ENCODE measurements around the gene TREML4. TPM values are rescaled to one million over a fixed set of nuclear protein-coding genes. Genes with fewer than 3 reads are reported as not detected.

The TREML4 gene
- total and polyA plus RNA-seq, 4 experiments from 2014 or later: not detected

GRCh38 chr6:41204156-41204555, 24.0 kb upstream of the TREML4 start:
- Mint-ChIP-seq H3K27ac (peak overlapping the region in 6 of 7 donors; percentile 21 to 98 (median 80)), H3K9me3 (peaks cover 0 to 3% (median 0%) of the 10 kb centered on the region in 8 donors), H3K36me3 (no peaks in the 10 kb centered on the region), H3K4me3 (peak overlapping the region in 2 of 8 donors; percentile 5 to 16), H3K27me3 (no peaks in the 10 kb centered on the region), H3K4me1 (peaks cover 40 to 61% (median 50%) of the 10 kb centered on the region in 4 donors)
- POLR2A ChIA-PET (ENCODE audit: partially characterized antibody): no interaction called here
- H3K4me1 ChIP-seq (ENCODE audit: insufficient read depth, low read length): peaks cover 51% of the 10 kb centered on the region
- CTCF ChIA-PET (ENCODE audit: partially characterized antibody): interaction anchor here (1.1 kb wide), 1 partner anchor 22 kb away, joined by 3 read pairs; no protein-coding TSS in a partner anchor
- H3K9me3 ChIP-seq (ENCODE audit: control insufficient read depth in 1 of 2, low read length in 2 of 2): no peaks in the 10 kb centered on the region
- no peak overlapping the region for H3K4me3 ChIP-seq (ENCODE audit: low read length in 2 of 2)
- no peaks in the 10 kb centered on the region for H3K36me3 ChIP-seq (ENCODE audit: insufficient read depth, low read length)
- H3K27ac ChIP-seq (ENCODE audit: low read depth, low read length): no peak overlapping the region
- H3K27me3 ChIP-seq (ENCODE audit: insufficient read depth, low read length): no peaks in the 10 kb centered on the region
- no peak for DNase-seq
- intact Hi-C loops (cut with micrococcal nuclease): no loop called here

- Histone ChIP-seq H3K36me3 (ENCODE audit: insufficient read depth, low read length) (no peaks in the 10 kb centered on the region), H3K27ac (ENCODE audit: low read depth, low read length) (no peak overlapping the region), H3K4me1 (ENCODE audit: insufficient read depth, low read length) (peaks cover 7% of the 10 kb centered on the region), H3K9me3 (ENCODE audit: control insufficient read depth in 1 of 2, low read length in 2 of 2) (no peaks in the 10 kb centered on the region), H3K27me3 (ENCODE audit: insufficient read depth, low read length) (no peaks in the 10 kb centered on the region), H3K4me3 (ENCODE audit: low read length in 2 of 2) (no peak overlapping the region)
- POLR2A ChIA-PET (ENCODE audit: partially characterized antibody): no interaction called here
- peaks cover 0 to 2% of the 10 kb centered on the region in 2 donors for H3K27me3 Mint-ChIP-seq
- H3K4me1 Mint-ChIP-seq: peaks cover 6 to 18% (median 11%) of the 10 kb centered on the region in 4 donors
- peaks cover 0 to 3% (median 0%) of the 10 kb centered on the region in 8 donors for H3K9me3 Mint-ChIP-seq
- H3K36me3 Mint-ChIP-seq: no peaks in the 10 kb centered on the region
- H3K27ac Mint-ChIP-seq: no peak overlapping the region
- intact Hi-C loops (cut with micrococcal nuclease): no loop called here
- no peak overlapping the region for H3K4me3 Mint-ChIP-seq
- CTCF ChIA-PET (ENCODE audit: partially characterized antibody): no interaction called here
- no peak for DNase-seq
These were observed 19.6 kb upstream of the TREML4 start for GRCh38 chr6:41208439-41209106.

- Mint-ChIP-seq H3K36me3 (peaks cover 0 to 8% of the 10 kb centered on the region in 2 donors), H3K4me3 (no peak overlapping the region), H3K9me3 (peaks cover 0 to 11% (median 9%) of the 10 kb centered on the region in 8 donors), H3K27me3 (peaks cover 0 to 5% of the 10 kb centered on the region in 2 donors), H3K4me1 (peaks cover 0 to 12% (median 4%) of the 10 kb centered on the region in 4 donors), H3K27ac (peak overlapping the region in 1 of 7 donors; percentile 73)
- Histone ChIP-seq H3K9me3 (ENCODE audit: control insufficient read depth in 1 of 2, low read length in 2 of 2) (no peaks in the 10 kb centered on the region), H3K4me1 (ENCODE audit: insufficient read depth, low read length) (no peaks in the 10 kb centered on the region), H3K27ac (ENCODE audit: low read depth, low read length) (no peak overlapping the region), H3K27me3 (ENCODE audit: insufficient read depth, low read length) (no peaks in the 10 kb centered on the region), H3K4me3 (ENCODE audit: low read length in 2 of 2) (no peak overlapping the region), H3K36me3 (ENCODE audit: insufficient read depth, low read length) (no peaks in the 10 kb centered on the region)
- POLR2A ChIA-PET (ENCODE audit: partially characterized antibody): no interaction called here
- CTCF ChIA-PET (ENCODE audit: partially characterized antibody): no interaction called here
- no peak for DNase-seq
- intact Hi-C loops (cut with micrococcal nuclease): no loop called here
These were observed 18.4 kb upstream of the TREML4 start for GRCh38 chr6:41209547-41210320.

GRCh38 chr6:41214559-41215238, 13.4 kb upstream of the TREML4 start:
- Histone ChIP-seq H3K27ac (ENCODE audit: low read depth, low read length) (no peak overlapping the region), H3K4me1 (ENCODE audit: insufficient read depth, low read length) (no peaks in the 10 kb centered on the region), H3K27me3 (ENCODE audit: insufficient read depth, low read length) (no peaks in the 10 kb centered on the region), H3K4me3 (ENCODE audit: low read length in 2 of 2) (no peak overlapping the region), H3K9me3 (ENCODE audit: control insufficient read depth in 1 of 2, low read length in 2 of 2) (no peaks in the 10 kb centered on the region), H3K36me3 (ENCODE audit: insufficient read depth, low read length) (no peaks in the 10 kb centered on the region)
- no peak overlapping the region for H3K4me3 Mint-ChIP-seq
- H3K27me3 Mint-ChIP-seq: peaks cover 2 to 7% of the 10 kb centered on the region in 2 donors
- ChIA-PET CTCF (ENCODE audit: partially characterized antibody) (no interaction called here), POLR2A (ENCODE audit: partially characterized antibody) (no interaction called here)
- peaks cover 0 to 4% (median 2%) of the 10 kb centered on the region in 4 donors for H3K4me1 Mint-ChIP-seq
- H3K36me3 Mint-ChIP-seq: peaks cover 0 to 8% of the 10 kb centered on the region in 2 donors
- peak overlapping the region in 1 of 7 donors; percentile 62 for H3K27ac Mint-ChIP-seq
- H3K9me3 Mint-ChIP-seq: peaks cover 0 to 16% (median 14%) of the 10 kb centered on the region in 8 donors
- intact Hi-C loops (cut with micrococcal nuclease): no loop called here
- no peak for DNase-seq

GRCh38 chr6:41215777-41216176, 12.4 kb upstream of the TREML4 start:
- H3K4me1 ChIP-seq (ENCODE audit: insufficient read depth, low read length): no peaks in the 10 kb centered on the region
- DNase-seq: no peak
- no peak overlapping the region for H3K4me3 ChIP-seq (ENCODE audit: low read length in 2 of 2)
- H3K27me3 ChIP-seq (ENCODE audit: insufficient read depth, low read length): no peaks in the 10 kb centered on the region
- Mint-ChIP-seq H3K4me3 (no peak overlapping the region), H3K27ac (no peak overlapping the region), H3K36me3 (peaks cover 0 to 8% of the 10 kb centered on the region in 2 donors), H3K4me1 (peaks cover 0 to 4% (median 2%) of the 10 kb centered on the region in 4 donors), H3K27me3 (peaks cover 2 to 7% of the 10 kb centered on the region in 2 donors), H3K9me3 (peaks cover 0 to 20% (median 15%) of the 10 kb centered on the region in 8 donors)
- POLR2A ChIA-PET (ENCODE audit: partially characterized antibody): no interaction called here
- H3K27ac ChIP-seq (ENCODE audit: low read depth, low read length): no peak overlapping the region
- H3K9me3 ChIP-seq (ENCODE audit: control insufficient read depth in 1 of 2, low read length in 2 of 2): no peaks in the 10 kb centered on the region
- intact Hi-C loops (cut with micrococcal nuclease): no loop called here
- no peaks in the 10 kb centered on the region for H3K36me3 ChIP-seq (ENCODE audit: insufficient read depth, low read length)
- CTCF ChIA-PET (ENCODE audit: partially characterized antibody): no interaction called here

GRCh38 chr6:41216616-41217015, 11.5 kb upstream of the TREML4 start:
- Mint-ChIP-seq H3K4me3 (no peak overlapping the region), H3K27me3 (peaks cover 2 to 7% of the 10 kb centered on the region in 2 donors), H3K4me1 (peaks cover 0 to 4% (median 2%) of the 10 kb centered on the region in 4 donors), H3K9me3 (peaks cover 0 to 21% (median 15%) of the 10 kb centered on the region in 8 donors), H3K27ac (no peak overlapping the region), H3K36me3 (peaks cover 0 to 8% of the 10 kb centered on the region in 2 donors)
- no peaks in the 10 kb centered on the region for H3K9me3 ChIP-seq (ENCODE audit: control insufficient read depth in 1 of 2, low read length in 2 of 2)
- H3K27ac ChIP-seq (ENCODE audit: low read depth, low read length): no peak overlapping the region
- no peaks in the 10 kb centered on the region for H3K36me3 ChIP-seq (ENCODE audit: insufficient read depth, low read length)
- no peaks in the 10 kb centered on the region for H3K4me1 ChIP-seq (ENCODE audit: insufficient read depth, low read length)
- no peaks in the 10 kb centered on the region for H3K27me3 ChIP-seq (ENCODE audit: insufficient read depth, low read length)
- ChIA-PET POLR2A (ENCODE audit: partially characterized antibody) (no interaction called here), CTCF (ENCODE audit: partially characterized antibody) (no interaction called here)
- no peak for DNase-seq
- H3K4me3 ChIP-seq (ENCODE audit: low read length in 2 of 2): no peak overlapping the region
- intact Hi-C loops (cut with micrococcal nuclease): no loop called here

DNA sequence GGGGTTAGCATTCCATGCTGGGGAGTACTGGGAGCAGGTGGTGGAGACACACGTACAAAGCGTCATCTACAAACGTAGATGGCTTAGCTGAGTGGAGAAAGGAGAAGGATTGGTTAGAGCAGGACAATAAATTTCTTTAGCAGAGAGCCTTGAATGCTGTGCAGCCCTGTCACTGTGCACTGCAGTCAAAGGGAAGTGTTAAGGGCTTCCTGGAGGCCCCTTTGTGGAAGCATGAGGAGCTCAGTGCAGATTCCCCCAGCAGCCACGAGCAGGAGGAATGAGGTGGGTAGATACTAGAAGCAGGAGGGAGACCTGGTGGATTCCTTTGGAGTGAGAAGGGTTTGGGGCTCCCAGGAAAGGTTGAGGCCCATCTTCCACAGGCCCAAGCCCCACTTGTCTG, 6.1 kb upstream of the TREML4 start:
- Mint-ChIP-seq H3K9me3 (peaks cover 0 to 7% (median 0%) of the 10 kb centered on the region in 8 donors), H3K36me3 (no peaks in the 10 kb centered on the region), H3K27ac (no peak overlapping the region), H3K4me1 (peaks cover 0 to 5% (median 2%) of the 10 kb centered on the region in 4 donors), H3K27me3 (peaks cover 3 to 6% of the 10 kb centered on the region in 2 donors), H3K4me3 (no peak overlapping the region)
- Histone ChIP-seq H3K27ac (ENCODE audit: low read depth, low read length) (no peak overlapping the region), H3K36me3 (ENCODE audit: insufficient read depth, low read length) (no peaks in the 10 kb centered on the region), H3K4me1 (ENCODE audit: insufficient read depth, low read length) (no peaks in the 10 kb centered on the region), H3K9me3 (ENCODE audit: control insufficient read depth in 1 of 2, low read length in 2 of 2) (no peaks in the 10 kb centered on the region), H3K4me3 (ENCODE audit: low read length in 2 of 2) (no peak overlapping the region), H3K27me3 (ENCODE audit: insufficient read depth, low read length) (no peaks in the 10 kb centered on the region)
- POLR2A ChIA-PET (ENCODE audit: partially characterized antibody): no interaction called here
- CTCF ChIA-PET (ENCODE audit: partially characterized antibody): interaction anchor here (1.0 kb wide), 1 partner anchor 22 kb away, joined by 3 read pairs; the partner anchor contains the start of gene TREML2
- intact Hi-C loops (cut with micrococcal nuclease): no loop called here
- DNase-seq: no peak

Data from CD4-positive, alpha-beta memory T cell (primary cell).